Pancreas (tissue), 10 donors: ENCODE measurements around the gene KCNN3. TPM values are rescaled to one million over a fixed set of nuclear protein-coding genes. Genes with fewer than 3 reads are reported as not detected.

Source experiments
- ATAC-seq, 4 donors: fragments of 200-7000 bp; cut with Tn5 transposase; one replicate each; pipeline versions ENCODE4 v1.8.0 to v1.9.1; 2020; ENCODE audit warnings: mild to moderate bottlenecking in 4 of 4, moderate library complexity in 4 of 4
- DNase-seq, 6 donors: peaks; one replicate each; pipeline ENCODE4 v3.0.0-alpha.2; 2020
- FAIRE-seq: peaks from 2 replicates; lab custom pipeline; 2012; peaks lifted over from hg19 to GRCh38; lab: Jason Lieb, UNC
- H3K27ac ChIP-seq, 4 donors: fragments of 200-600 bp; sonication (generic); 1 replicate in 3 of 4; 2 replicates in 1 of 4; pipeline versions ENCODE4 v1.5.0 to v1.8.0; 2020
- H3K27me3 ChIP-seq, 4 donors: fragments of 200-600 bp; one replicate each; pipeline ENCODE4 v1.8.0; 2021
- H3K36me3 ChIP-seq, 3 donors: fragments of 200-600 bp; sonication (generic) in 1 of 3; one replicate each; pipeline versions ENCODE4 v1.5.0 to v1.8.0; 2020 to 2021
- H3K4me1 ChIP-seq, 3 donors: fragments of 200-600 bp; one replicate each; pipeline ENCODE4 v1.8.0; 2021
- H3K4me3 ChIP-seq, 4 donors: fragments of 200-600 bp; sonication (generic) in 2 of 4; one replicate each; pipeline versions ENCODE4 v1.5.0 to v1.8.0; 2020 to 2021
- H3K9me3 ChIP-seq, 4 donors: fragments of 200-600 bp; one replicate each; pipeline ENCODE4 v1.8.0; 2021
- CTCF ChIP-seq, 4 donors: fragments of 200-600 bp; sonication (generic) in 3 of 4; IDR thresholded peaks; one replicate each; pipeline versions ENCODE4 v1.5.0 to v1.8.0; 2021; ENCODE audit warnings: antibody characterized with exemption in 4 of 4
- WGBS, 2 donors: extraction: QIAGEN DNeasy Blood & Tissue Kit; methylation state at CpG; one replicate each; pipeline ENCODE4 v1.1.7; 2013; 5-methylcytosine and 5-hydroxymethylcytosine counted together
- intact Hi-C, 3 donors: fragments of 100-400 bp; cut with DNase I; formaldehyde crosslinking; loops; one replicate each; pipeline versions ENCODE4 v1.11.1 to v1.14.2; 2022
- polyA plus RNA-seq, 2 donors: library from polyadenylated mRNA; stranded (reverse); fragments of 200-250 nt; gene quantifications; one replicate each; pipeline ENCODE4 v1.2.3, GENCODE V29; 2013
- total RNA-seq, 6 donors: library from RNA; stranded (reverse); fragmentation: NEBNext Ultra II Directional in 4 of 6; extraction: Animal tissue kit (Norgen Biotek cat#: 25700) in 4 of 6; gene quantifications; one replicate each; pipeline versions ENCODE4 v1.2.1 to v1.2.4, GENCODE V29; 2021 to 2023
- donor health status: healthy with polysubstance abuse.
- donor health status: DM: no; HTN: no; CAD: no; lungs with moderate emphysema.
- donor health status: DM: no; HTN: no; CAD: no.
- donor health status: control.
- donor health status: control.
- donor health status: Bipolar disorder and iron deficiency.
- donor health status: DM: yes; HTN: yes; CAD: no.
- donor health status: DM: no; HTN: no; CAD: no.
- donor health status: DM: no; HTN: no; CAD: no.
- donor health status: DM: yes; HTN: yes; CAD: no.

KCNN3 gene
- total and polyA plus RNA-seq, 8 donors: 0.11 to 1.0 (median 0.33) TPM

GRCh38 chr1:154806333-154806732 is 63.7 kb downstream of the KCNN3 start:
- WGBS, 2 donors: 55 to 58% methylated on average over 3 of the region's 3 CpGs
- intact Hi-C loops: no loop called here
- H3K9me3 ChIP-seq: no peaks in the 10 kb centered on the region
- DNase-seq (no peak), FAIRE-seq (no peak), ATAC-seq (no peak)
- H3K27ac ChIP-seq: no peak overlapping the region
- H3K36me3 ChIP-seq: no peaks in the 10 kb centered on the region
- no peak for TF ChIP-seq CTCF (IDR thresholded peaks at IDR 0.05)
- no peaks in the 10 kb centered on the region for H3K4me1 ChIP-seq
- H3K4me3 ChIP-seq: no peak overlapping the region
- H3K27me3 ChIP-seq: no peaks in the 10 kb centered on the region

- no peak for FAIRE-seq
- TF ChIP-seq CTCF (IDR thresholded peaks at IDR 0.05): no peak
- no peak for ATAC-seq
- no peak overlapping the region for H3K4me3 ChIP-seq
- no peaks in the 10 kb centered on the region for H3K4me1 ChIP-seq
- DNase-seq: no peak
- no peaks in the 10 kb centered on the region for H3K27me3 ChIP-seq
- no peaks in the 10 kb centered on the region for H3K36me3 ChIP-seq
- intact Hi-C loops: no loop called here
- no peaks in the 10 kb centered on the region for H3K9me3 ChIP-seq
- no peak overlapping the region for H3K27ac ChIP-seq
- 45 to 46% methylated on average over 8 of the region's 8 CpGs for WGBS, 2 donors
These were observed 66.8 kb downstream of the KCNN3 start for GRCh38 chr1:154802982-154803920.

GRCh38 chr1:154802336-154802969 is 67.6 kb downstream of the KCNN3 start:
- Histone ChIP-seq H3K36me3 (no peaks in the 10 kb centered on the region), H3K4me1 (no peaks in the 10 kb centered on the region), H3K4me3 (no peak overlapping the region), H3K27ac (no peak overlapping the region), H3K27me3 (no peaks in the 10 kb centered on the region), H3K9me3 (no peaks in the 10 kb centered on the region)
- intact Hi-C loops: no loop called here
- WGBS, 2 donors: 79 to 86% methylated on average over 2 of the region's 2 CpGs
- DNase-seq: no peak
- no peak for TF ChIP-seq CTCF (IDR thresholded peaks at IDR 0.05)
- FAIRE-seq: no peak
- ATAC-seq: no peak

GRCh38 chr1:154801234-154802011 is 68.7 kb downstream of the KCNN3 start:
- no peak for FAIRE-seq
- Histone ChIP-seq H3K9me3 (no peaks in the 10 kb centered on the region), H3K4me1 (no peaks in the 10 kb centered on the region), H3K27ac (no peak overlapping the region), H3K36me3 (no peaks in the 10 kb centered on the region), H3K4me3 (no peak overlapping the region), H3K27me3 (no peaks in the 10 kb centered on the region)
- no peak for TF ChIP-seq CTCF (IDR thresholded peaks at IDR 0.05)
- ATAC-seq: no peak
- whole genome bisulfite sequencing, 2 donors: 83 to 86% methylated on average over 16 of the region's 16 CpGs
- no peak for DNase-seq
- intact Hi-C loops: no loop called here
